ENCODE results near the gene GRAMD1A.

DNA sequence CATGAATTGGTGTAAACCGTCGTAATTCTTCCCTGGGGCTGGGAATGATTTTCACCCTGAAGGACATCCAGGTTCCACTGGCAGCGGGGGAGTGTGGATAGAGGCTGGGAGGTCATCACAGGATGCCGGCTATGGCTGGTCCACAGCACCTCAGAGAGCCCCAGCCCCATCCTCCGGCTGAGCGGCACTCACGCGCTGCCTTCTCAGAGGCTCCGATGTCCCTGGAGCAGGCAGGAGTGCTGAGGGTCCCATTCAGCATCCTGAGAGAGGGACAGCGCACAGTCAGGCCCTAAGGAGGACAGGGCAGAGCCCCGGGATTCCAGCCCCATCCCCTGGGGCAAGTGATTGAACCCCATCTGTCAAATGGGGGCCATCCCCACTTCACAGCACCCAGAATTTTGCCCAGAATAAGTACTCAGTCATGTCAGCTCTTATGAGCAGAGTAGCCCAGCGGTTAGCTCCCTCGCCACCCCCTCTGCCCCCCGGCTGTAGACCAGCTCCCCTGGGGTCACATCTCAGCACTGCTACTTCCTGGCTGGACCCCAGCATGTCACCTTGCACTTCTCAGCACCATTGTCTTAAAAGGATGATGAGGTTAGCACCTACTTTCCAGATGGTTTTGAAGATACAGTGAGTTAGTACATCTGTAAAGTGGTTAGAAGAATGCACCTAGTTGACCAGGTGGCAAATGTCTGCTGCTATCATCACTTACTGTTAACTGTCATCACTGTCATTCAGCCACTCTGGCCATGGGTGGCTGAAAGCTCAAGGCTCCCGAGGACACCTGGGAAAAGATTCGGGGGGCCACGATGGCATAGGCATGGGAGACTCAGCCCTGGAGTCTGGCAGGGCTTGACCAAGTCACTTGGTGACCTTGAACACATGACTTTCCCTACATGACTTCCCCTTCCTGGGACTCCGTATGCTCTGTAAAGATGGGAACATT is 11.9 kb downstream of the GRAMD1A start:
- TF ChIP-seq ZFP30 (CRISPR knock-in tag; IDR thresholded peaks at IDR 0.05) (no peak), ZNF8 (CRISPR knock-in tag; IDR thresholded peaks at IDR 0.05) (no peak), SNAI2 (CRISPR knock-in tag; IDR thresholded peaks at IDR 0.05) (no peak), ZC3H10 (CRISPR knock-in tag; IDR thresholded peaks at IDR 0.05) (no peak), CREB5 (CRISPR knock-in tag; IDR thresholded peaks at IDR 0.05; ENCODE audit: low read depth) (no peak), OSR1 (CRISPR knock-in tag; IDR thresholded peaks at IDR 0.05) (no peak), TCF4 (CRISPR knock-in tag; IDR thresholded peaks at IDR 0.05; ENCODE audit: borderline replicate concordance) (no peak), PATZ1 (CRISPR knock-in tag; IDR thresholded peaks at IDR 0.05; ENCODE audit: borderline replicate concordance) (no peak), ISL1 (CRISPR knock-in tag; IDR thresholded peaks at IDR 0.05) (no peak), ZFP3 (CRISPR knock-in tag; IDR thresholded peaks at IDR 0.05) (no peak)
- TF ChIP-seq, protein P1, sequence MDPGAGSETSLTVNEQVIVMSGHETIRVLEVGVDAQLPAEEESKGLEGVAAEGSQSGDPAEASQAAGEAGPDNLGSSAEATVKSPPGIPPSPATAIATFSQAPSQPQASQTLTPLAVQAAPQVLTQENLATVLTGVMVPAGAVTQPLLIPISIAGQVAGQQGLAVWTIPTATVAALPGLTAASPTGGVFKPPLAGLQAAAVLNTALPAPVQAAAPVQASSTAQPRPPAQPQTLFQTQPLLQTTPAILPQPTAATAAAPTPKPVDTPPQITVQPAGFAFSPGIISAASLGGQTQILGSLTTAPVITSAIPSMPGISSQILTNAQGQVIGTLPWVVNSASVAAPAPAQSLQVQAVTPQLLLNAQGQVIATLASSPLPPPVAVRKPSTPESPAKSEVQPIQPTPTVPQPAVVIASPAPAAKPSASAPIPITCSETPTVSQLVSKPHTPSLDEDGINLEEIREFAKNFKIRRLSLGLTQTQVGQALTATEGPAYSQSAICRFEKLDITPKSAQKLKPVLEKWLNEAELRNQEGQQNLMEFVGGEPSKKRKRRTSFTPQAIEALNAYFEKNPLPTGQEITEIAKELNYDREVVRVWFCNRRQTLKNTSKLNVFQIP (CRISPR knock-in tag; IDR thresholded peaks at IDR 0.05; ENCODE audit: borderline replicate concordance, low read depth): no peak
